HepG2 (cell line): Measurements from ENCODE around the gene MNX1. TPM values are rescaled to one million over a fixed set of nuclear protein-coding genes. Genes with fewer than 3 reads are reported as not detected.

Experiments used
- ARHGAP35 ChIP-seq: sonication (generic); formaldehyde crosslinking; IDR thresholded peaks from 2 replicates; pipeline ENCODE4 v1.9.0; 2022; ENCODE audit warnings: mild to moderate bottlenecking, inconsistent platforms, moderate library complexity, missing genetic modification reagents, borderline replicate concordance
- ELF3 ChIP-seq: IDR thresholded peaks from 2 replicates; pipeline ENCODE4 v1.6.1; 2016; ENCODE audit warnings: missing genetic modification reagents, missing compliant biosample characterization
- EZH2 ChIP-seq: conservative IDR thresholded peaks from 2 replicates; pipeline ENCODE4 v1.6.1; 2012; ENCODE audit warnings: mild to moderate bottlenecking, low read depth, low read length, moderate library complexity
- JDP2 ChIP-seq: sonication (generic); formaldehyde crosslinking; IDR thresholded peaks from 2 replicates; pipeline ENCODE4 v1.8.1; 2022; ENCODE audit warnings: missing genetic modification reagents, borderline replicate concordance
- KDM6A ChIP-seq: IDR thresholded peaks from 2 replicates; pipeline ENCODE4 v1.6.1; 2016; ENCODE audit warnings: low read depth
- MED1 ChIP-seq: sonication (generic); formaldehyde crosslinking; IDR thresholded peaks from 2 replicates; pipeline ENCODE4 v1.4.0; 2020; ENCODE audit warnings: missing genetic modification reagents
- PAF1 ChIP-seq: IDR thresholded peaks from 2 replicates; pipeline ENCODE4 v1.6.1; 2016; ENCODE audit warnings: missing genetic modification reagents, missing compliant biosample characterization
- PAX8 ChIP-seq: sonication (generic); formaldehyde crosslinking; IDR thresholded peaks from 2 replicates; pipeline ENCODE4 v1.8.0; 2022; ENCODE audit warnings: mild to moderate bottlenecking, missing genetic modification reagents, borderline replicate concordance
- RAD21 ChIP-seq: fragments of 450-650 bp; formaldehyde crosslinking; IDR thresholded peaks from 2 replicates; pipeline ENCODE4 v1.5.0; 2020; ENCODE audit warnings: mild to moderate bottlenecking
- RBAK ChIP-seq: sonication (generic); formaldehyde crosslinking; IDR thresholded peaks from 2 replicates; pipeline ENCODE4 v1.5.1; 2020; ENCODE audit warnings: mild to moderate bottlenecking, missing genetic modification reagents
- SETDB1 ChIP-seq: sonication (generic); formaldehyde crosslinking; IDR thresholded peaks from 2 replicates; pipeline ENCODE4 v1.5.1; 2020; ENCODE audit warnings: missing genetic modification reagents, mild to moderate bottlenecking, borderline replicate concordance
- SSRP1 ChIP-seq: IDR thresholded peaks from 2 replicates; pipeline ENCODE4 v1.6.1; 2016; ENCODE audit warnings: control low read depth
- TAF1 ChIP-seq: sonication (generic); formaldehyde crosslinking; IDR thresholded peaks from 2 replicates; pipeline ENCODE4 v1.4.0; 2020; ENCODE audit warnings: missing genetic modification reagents
- TCF7 ChIP-seq: sonication (generic); IDR thresholded peaks from 2 replicates; pipeline ENCODE4 v1.6.1; 2016; ENCODE audit warnings: antibody characterized with exemption, low read depth
- ZFP36L1 ChIP-seq: sonication (generic); formaldehyde crosslinking; IDR thresholded peaks from 2 replicates; pipeline ENCODE4 v1.8.0; 2022; ENCODE audit warnings: mild to moderate bottlenecking, missing genetic modification reagents, moderate library complexity
- ZNF205 ChIP-seq: IDR thresholded peaks from 2 replicates; pipeline ENCODE4 v1.6.1; 2018; ENCODE audit warnings: missing biosample characterization, missing genetic modification reagents
- ZNF329 ChIP-seq: sonication (generic); formaldehyde crosslinking; IDR thresholded peaks from 2 replicates; pipeline ENCODE4 v1.9.0; 2021; ENCODE audit warnings: low read depth, mild to moderate bottlenecking, missing genetic modification reagents
- ZNF331 ChIP-seq: sonication (generic); formaldehyde crosslinking; IDR thresholded peaks from 2 replicates; pipeline ENCODE4 v1.4.0; 2020; ENCODE audit warnings: missing genetic modification reagents
- ZNF430 ChIP-seq: sonication (generic); formaldehyde crosslinking; IDR thresholded peaks from 2 replicates; pipeline ENCODE4 v1.9.0; 2021; ENCODE audit warnings: mild to moderate bottlenecking, missing genetic modification reagents
- polyA plus RNA-seq, 8 experiments: library from polyadenylated mRNA; depleted of rRNA in 3 of 8; stranded (reverse) in 7 of 8; unstranded in 1 of 8; fragments of >200 nt; fragmentation: Illumina TruSeq in 4 of 8; extraction: Trizol in 4 of 8; gene quantifications; 2 replicates each; pipeline versions ENCODE4 v1.2.1 to v1.2.3, GENCODE V29; 2011 to 2016; ENCODE audit warnings: low read depth in 4 of 8, missing spikeins in 1 of 8, mixed read lengths in 1 of 8; ENCODE audit not compliant: insufficient read depth in 1 of 8
- total RNA-seq, 5 experiments: library from RNA; depleted of rRNA; stranded (reverse); fragments of >200 nt; fragmentation: Illumina TruSeq; extraction: Trizol; gene quantifications; 2 replicates each; pipeline ENCODE4 v1.2.3, GENCODE V29; 2016; ENCODE audit warnings: low read depth in 1 of 5
- TF ChIP-seq, protein P1 (sequence below): sonication (generic); formaldehyde crosslinking; IDR thresholded peaks from 2 replicates; pipeline ENCODE4 v1.4.0; 2020; ENCODE audit warnings: missing genetic modification reagents
- TF ChIP-seq, protein P2 (sequence below): IDR thresholded peaks from 2 replicates; pipeline ENCODE4 v1.6.1; 2016; ENCODE audit warnings: low read depth, borderline replicate concordance
- TF ChIP-seq, protein P3 (sequence below): sonication (generic); formaldehyde crosslinking; IDR thresholded peaks from 2 replicates; pipeline ENCODE4 v1.9.0; 2021; ENCODE audit warnings: missing genetic modification reagents, borderline replicate concordance
- TF ChIP-seq, protein P4 (sequence below): sonication (generic); formaldehyde crosslinking; IDR thresholded peaks from 2 replicates; pipeline ENCODE4 v1.8.0; 2022; ENCODE audit warnings: missing genetic modification reagents, mild to moderate bottlenecking, moderate library complexity, borderline replicate concordance

Gene MNX1
- total and polyA plus RNA-seq, 2 of the 13 experiments (the other 11 are each of a cell fraction or from before 2014, with no cell fraction given) = 0.94 to 6.1 TPM

DNA sequence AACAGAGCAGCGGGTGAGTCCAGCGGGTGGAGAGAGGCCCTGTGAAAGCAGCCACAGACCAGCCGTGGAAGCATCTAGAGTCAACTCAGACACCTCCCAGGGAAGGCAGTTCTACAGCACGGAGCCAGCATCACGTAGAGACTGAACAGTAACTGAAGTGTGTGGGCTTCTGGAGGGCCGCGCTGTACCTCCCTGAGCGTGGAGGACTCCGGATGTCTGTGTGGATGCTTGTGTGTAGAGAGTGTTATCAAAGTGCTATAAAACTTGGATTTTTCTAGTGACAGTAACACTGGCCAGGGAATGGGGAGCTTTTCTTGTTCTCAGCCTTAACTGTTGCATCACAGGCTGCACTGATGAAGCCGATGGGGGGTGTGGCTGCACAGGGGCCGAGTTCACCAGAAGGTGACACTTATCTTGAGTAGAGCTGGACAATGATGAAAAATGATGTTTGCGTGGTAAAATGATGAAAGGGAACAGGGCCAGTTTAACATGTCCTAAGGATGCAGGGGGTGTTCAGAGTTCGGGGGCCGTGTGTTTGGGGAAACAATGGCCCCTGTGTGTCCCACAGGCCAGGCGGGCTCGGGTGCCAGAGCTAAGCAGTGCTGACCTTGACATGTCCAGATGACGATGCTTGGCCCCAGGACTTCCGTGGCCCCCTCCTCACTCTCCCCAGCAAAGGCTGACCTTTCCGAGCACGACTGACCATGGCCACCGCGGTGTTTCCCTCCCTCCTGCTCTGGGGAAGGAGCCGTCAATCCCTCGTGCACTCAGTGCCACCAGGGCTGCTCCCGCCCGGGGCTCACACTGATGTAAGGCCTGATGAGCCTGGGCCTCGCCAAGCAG lies 21.9 kb downstream of the MNX1 start (continued):
- TF ChIP-seq RBAK (CRISPR knock-in tag) (no peak), ELF3 (CRISPR knock-in tag) (no peak), ZFP36L1 (CRISPR knock-in tag) (no peak), MED1 (CRISPR knock-in tag) (peak; percentile 40; the same call in 1 of the 2 replicates), ZNF331 (CRISPR knock-in tag) (no peak; the same call in 1 of the 2 replicates), JDP2 (CRISPR knock-in tag) (peak; percentile 24; the same call in 1 of the 2 replicates), KDM6A (peak; percentile 68; the same call in 1 of the 2 replicates), ZNF329 (CRISPR knock-in tag) (no peak), SETDB1 (no peak), ZNF205 (no peak), TAF1 (CRISPR knock-in tag) (no peak), RAD21 (CRISPR knock-in tag) (0 out of 2 replicates have a peak, but pooled peaks have one; percentile 19), ARHGAP35 (CRISPR knock-in tag) (no peak; the same call in 1 of the 2 replicates), EZH2 (no peak), PAF1 (no peak), TCF7 (peak; percentile 93), SSRP1 (CRISPR knock-in tag) (no peak), ZNF430 (CRISPR knock-in tag) (no peak), PAX8 (CRISPR knock-in tag) (no peak)
- TF ChIP-seq, protein P1, sequence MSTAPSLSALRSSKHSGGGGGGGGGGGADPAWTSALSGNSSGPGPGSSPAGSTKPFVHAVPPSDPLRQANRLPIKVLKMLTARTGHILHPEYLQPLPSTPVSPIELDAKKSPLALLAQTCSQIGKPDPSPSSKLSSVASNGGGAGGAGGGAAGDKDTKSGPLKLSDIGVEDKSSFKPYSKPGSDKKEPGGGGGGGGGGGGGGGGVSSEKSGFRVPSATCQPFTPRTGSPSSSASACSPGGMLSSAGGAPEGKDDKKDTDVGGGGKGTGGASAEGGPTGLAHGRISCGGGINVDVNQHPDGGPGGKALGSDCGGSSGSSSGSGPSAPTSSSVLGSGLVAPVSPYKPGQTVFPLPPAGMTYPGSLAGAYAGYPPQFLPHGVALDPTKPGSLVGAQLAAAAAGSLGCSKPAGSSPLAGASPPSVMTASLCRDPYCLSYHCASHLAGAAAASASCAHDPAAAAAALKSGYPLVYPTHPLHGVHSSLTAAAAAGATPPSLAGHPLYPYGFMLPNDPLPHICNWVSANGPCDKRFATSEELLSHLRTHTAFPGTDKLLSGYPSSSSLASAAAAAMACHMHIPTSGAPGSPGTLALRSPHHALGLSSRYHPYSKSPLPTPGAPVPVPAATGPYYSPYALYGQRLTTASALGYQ (CRISPR knock-in tag) = peak; percentile 71
- TF ChIP-seq, protein P2, sequence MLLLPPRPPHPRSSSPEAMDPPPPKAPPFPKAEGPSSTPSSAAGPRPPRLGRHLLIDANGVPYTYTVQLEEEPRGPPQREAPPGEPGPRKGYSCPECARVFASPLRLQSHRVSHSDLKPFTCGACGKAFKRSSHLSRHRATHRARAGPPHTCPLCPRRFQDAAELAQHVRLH (CRISPR knock-in tag) = no peak
- TF ChIP-seq, protein P3, sequence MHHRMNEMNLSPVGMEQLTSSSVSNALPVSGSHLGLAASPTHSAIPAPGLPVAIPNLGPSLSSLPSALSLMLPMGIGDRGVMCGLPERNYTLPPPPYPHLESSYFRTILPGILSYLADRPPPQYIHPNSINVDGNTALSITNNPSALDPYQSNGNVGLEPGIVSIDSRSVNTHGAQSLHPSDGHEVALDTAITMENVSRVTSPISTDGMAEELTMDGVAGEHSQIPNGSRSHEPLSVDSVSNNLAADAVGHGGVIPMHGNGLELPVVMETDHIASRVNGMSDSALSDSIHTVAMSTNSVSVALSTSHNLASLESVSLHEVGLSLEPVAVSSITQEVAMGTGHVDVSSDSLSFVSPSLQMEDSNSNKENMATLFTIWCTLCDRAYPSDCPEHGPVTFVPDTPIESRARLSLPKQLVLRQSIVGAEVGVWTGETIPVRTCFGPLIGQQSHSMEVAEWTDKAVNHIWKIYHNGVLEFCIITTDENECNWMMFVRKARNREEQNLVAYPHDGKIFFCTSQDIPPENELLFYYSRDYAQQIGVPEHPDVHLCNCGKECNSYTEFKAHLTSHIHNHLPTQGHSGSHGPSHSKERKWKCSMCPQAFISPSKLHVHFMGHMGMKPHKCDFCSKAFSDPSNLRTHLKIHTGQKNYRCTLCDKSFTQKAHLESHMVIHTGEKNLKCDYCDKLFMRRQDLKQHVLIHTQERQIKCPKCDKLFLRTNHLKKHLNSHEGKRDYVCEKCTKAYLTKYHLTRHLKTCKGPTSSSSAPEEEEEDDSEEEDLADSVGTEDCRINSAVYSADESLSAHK = no peak
- TF ChIP-seq, protein P4, sequence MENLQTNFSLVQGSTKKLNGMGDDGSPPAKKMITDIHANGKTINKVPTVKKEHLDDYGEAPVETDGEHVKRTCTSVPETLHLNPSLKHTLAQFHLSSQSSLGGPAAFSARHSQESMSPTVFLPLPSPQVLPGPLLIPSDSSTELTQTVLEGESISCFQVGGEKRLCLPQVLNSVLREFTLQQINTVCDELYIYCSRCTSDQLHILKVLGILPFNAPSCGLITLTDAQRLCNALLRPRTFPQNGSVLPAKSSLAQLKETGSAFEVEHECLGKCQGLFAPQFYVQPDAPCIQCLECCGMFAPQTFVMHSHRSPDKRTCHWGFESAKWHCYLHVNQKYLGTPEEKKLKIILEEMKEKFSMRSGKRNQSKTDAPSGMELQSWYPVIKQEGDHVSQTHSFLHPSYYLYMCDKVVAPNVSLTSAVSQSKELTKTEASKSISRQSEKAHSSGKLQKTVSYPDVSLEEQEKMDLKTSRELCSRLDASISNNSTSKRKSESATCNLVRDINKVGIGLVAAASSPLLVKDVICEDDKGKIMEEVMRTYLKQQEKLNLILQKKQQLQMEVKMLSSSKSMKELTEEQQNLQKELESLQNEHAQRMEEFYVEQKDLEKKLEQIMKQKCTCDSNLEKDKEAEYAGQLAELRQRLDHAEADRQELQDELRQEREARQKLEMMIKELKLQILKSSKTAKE (CRISPR knock-in tag) = peak; percentile 71; the same call in 1 of the 2 replicates
